ENCODE data around the gene POU2AF1.

POU2AF1 gene

GRCh38 chr11:111384494-111384893, 5.4 kb upstream of the POU2AF1 start:
- no peak for DNase-seq

- no peak for DNase-seq
Observed at GRCh38 chr11:111382451-111382850, 3.4 kb upstream of the POU2AF1 start.

- no peak for DNase-seq
Observed at GRCh38 chr11:111379602-111380136, 594 bp upstream of the POU2AF1 start.

GRCh38 chr11:111378185-111378860, 752 bp downstream of the POU2AF1 start:
- no peak for DNase-seq

GRCh38 chr11:111376181-111376871, 2.7 kb downstream of the POU2AF1 start:
- no peak for DNase-seq

GRCh38 chr11:111373590-111373989, 5.5 kb downstream of the POU2AF1 start:
- no peak for DNase-seq

- no peak for DNase-seq
Observed at GRCh38 chr11:111372538-111372937, 6.5 kb downstream of the POU2AF1 start.

- DNase-seq: no peak
Observed at GRCh38 chr11:111370902-111371578, 8.0 kb downstream of the POU2AF1 start.

- no peak for DNase-seq
Observed at GRCh38 chr11:111370270-111370901, 8.7 kb downstream of the POU2AF1 start.

- DNase-seq: no peak
Observed at GRCh38 chr11:111368285-111368560, 10.9 kb downstream of the POU2AF1 start.

GRCh38 chr11:111367411-111368284, 11.4 kb downstream of the POU2AF1 start:
- DNase-seq: no peak

GRCh38 chr11:111366560-111367410, 12.3 kb downstream of the POU2AF1 start:
- no peak for DNase-seq

GRCh38 chr11:111365722-111366559, 13.1 kb downstream of the POU2AF1 start:
- DNase-seq: no peak

GRCh38 chr11:111364503-111364902, 14.6 kb downstream of the POU2AF1 start:
- no peak for DNase-seq

GRCh38 chr11:111363985-111364384, 15.1 kb downstream of the POU2AF1 start:
- no peak for DNase-seq

- DNase-seq: no peak
Observed at GRCh38 chr11:111362887-111363411, 16.1 kb downstream of the POU2AF1 start.

- DNase-seq: no peak
Observed at GRCh38 chr11:111361874-111362273, 17.2 kb downstream of the POU2AF1 start.

GRCh38 chr11:111361052-111361801, 17.8 kb downstream of the POU2AF1 start:
- DNase-seq: no peak
